Ectodermal cell (in vitro differentiated cells): ENCODE results near the gene ANKRD13A.

Source experiments
- H3K27ac ChIP-seq: 2 replicates; pipeline ENCODE4 v1.7.0; 2013; ENCODE audit warnings: mild to moderate bottlenecking, low read depth, low read length; ENCODE audit not compliant: insufficient read depth, poor library complexity, severe bottlenecking
- H3K27me3 ChIP-seq: 2 replicates; pipeline ENCODE4 v1.7.0; 2013; ENCODE audit warnings: mild to moderate bottlenecking, low read length; ENCODE audit not compliant: insufficient read depth, control insufficient read depth, poor library complexity, severe bottlenecking
- H3K36me3 ChIP-seq: one replicate; pipeline ENCODE4 v1.7.0; 2013; ENCODE audit warnings: low read length; ENCODE audit not compliant: control insufficient read depth, insufficient read depth
- H3K4me1 ChIP-seq: one replicate; pipeline ENCODE4 v1.7.0; 2013; ENCODE audit warnings: low read length; ENCODE audit not compliant: control insufficient read depth, insufficient read depth
- H3K4me3 ChIP-seq: 2 replicates; pipeline ENCODE4 v1.7.0; 2013; ENCODE audit warnings: low read depth, low read length, control low read depth; ENCODE audit not compliant: insufficient read depth
- H3K9me3 ChIP-seq: 2 replicates; pipeline ENCODE4 v1.7.0; 2013; ENCODE audit warnings: mild to moderate bottlenecking, low read length, moderate library complexity; ENCODE audit not compliant: control insufficient read depth
- WGBS, 2 experiments: methylation state at CpG; one replicate each; pipeline ENCODE4 v1.1.7; 2013; ENCODE audit warnings: missing lambda C conversion rate in 2 of 2; 5-methylcytosine and 5-hydroxymethylcytosine counted together

The ANKRD13A gene

DNA sequence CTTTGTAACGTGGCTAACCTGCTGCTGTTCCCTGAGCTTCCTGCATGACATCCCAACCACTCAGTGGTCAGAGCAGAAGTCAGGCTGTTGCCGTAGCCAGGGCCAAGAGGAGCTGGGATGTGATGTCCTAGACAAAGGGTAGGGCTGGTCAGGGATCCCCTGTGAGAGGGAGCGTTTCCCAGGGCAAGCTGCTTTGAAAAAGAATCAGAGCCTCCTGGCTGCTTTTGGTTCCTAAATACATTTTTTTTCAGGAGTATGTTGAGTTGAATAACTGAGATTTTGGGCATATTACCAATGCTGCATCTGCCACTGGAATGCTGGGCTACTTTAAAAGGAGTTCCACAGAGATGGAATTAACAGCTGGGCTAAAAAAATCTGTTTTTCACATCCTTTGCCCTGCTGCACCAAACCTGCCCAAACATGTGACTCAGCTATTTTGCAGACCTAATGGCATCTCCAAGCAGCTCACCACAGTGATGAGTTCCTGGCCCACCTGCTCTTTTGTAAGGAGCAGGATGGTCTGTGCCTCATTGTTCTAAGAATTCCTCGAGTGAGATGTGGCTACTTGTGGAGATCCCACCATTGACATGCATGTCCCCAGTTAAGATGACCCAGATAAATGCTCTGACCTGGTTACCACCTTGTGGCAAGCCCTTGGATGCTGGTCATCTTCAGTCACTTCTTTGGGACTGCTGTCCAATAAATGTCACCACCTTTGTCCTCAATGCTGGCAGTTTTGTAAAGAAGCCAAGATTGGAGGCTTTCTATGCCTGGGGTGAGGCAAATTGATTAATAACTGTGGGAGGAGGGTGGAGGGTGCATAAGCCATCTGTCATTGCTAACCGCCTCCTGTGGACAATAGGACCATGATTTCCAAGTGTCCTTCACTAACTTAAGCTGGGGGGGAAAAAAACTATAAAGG is 24.1 kb downstream of the ANKRD13A start:
- WGBS, 2 experiments, result 76 to 81% methylated on average over 5 of the region's 5 CpGs
- Histone ChIP-seq H3K27ac (peak overlapping the region; percentile 16), H3K4me1 (peaks cover 11% of the 10 kb centered on the region), H3K4me3 (no peak overlapping the region), H3K9me3 (no peaks in the 10 kb centered on the region), H3K27me3 (no peaks in the 10 kb centered on the region), H3K36me3 (no peaks in the 10 kb centered on the region)

DNA sequence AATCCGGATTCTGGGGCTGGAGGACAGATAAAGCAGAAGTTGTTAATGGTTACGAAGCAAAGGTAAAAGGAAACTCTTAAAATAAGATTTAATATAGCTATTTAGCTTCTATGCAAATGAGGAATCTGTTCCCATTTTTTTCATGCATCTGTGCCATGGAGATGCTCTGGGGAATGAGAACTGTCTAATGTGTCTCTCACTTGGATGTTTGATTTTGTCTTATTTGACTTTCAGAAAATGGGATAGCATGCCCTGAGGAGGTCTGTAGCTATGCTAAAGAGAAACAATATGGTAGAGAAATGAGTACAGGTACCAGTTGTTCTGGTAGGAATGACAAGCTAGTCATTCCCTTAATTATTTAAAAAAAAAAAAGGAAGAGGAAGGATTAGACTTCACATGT is 24.8 kb downstream of the ANKRD13A start:
- H3K27me3 ChIP-seq, result no peaks in the 10 kb centered on the region
- H3K4me3 ChIP-seq, result no peak overlapping the region
- no peaks in the 10 kb centered on the region for H3K36me3 ChIP-seq
- peaks cover 11% of the 10 kb centered on the region for H3K4me1 ChIP-seq
- H3K27ac ChIP-seq, result peak overlapping the region; percentile 16
- no peaks in the 10 kb centered on the region for H3K9me3 ChIP-seq
- WGBS, 2 experiments, result 89 to 98% methylated on average over 2 of the region's 2 CpGs

DNA sequence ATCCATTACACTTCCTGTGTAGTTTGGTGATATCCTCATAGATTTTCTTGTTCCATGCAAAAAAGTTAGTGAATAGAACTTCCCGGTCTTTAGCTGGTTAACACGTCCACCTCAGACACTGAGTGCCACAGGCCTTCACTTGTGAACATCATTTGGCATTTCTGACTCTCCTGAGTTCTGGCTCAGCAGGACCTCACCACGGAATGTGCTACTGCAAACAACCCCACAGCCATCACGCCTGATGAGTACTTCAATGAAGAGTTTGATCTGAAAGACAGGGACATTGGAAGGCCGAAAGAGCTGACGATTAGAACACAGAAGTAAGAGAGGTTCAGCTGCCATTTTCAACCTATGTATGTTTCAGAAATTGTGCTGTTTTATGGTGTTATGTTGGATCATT is 29.1 kb downstream of the ANKRD13A start:
- Histone ChIP-seq H3K27me3 (no peaks in the 10 kb centered on the region), H3K36me3 (no peaks in the 10 kb centered on the region), H3K27ac (no peak overlapping the region), H3K9me3 (no peaks in the 10 kb centered on the region), H3K4me3 (no peak overlapping the region), H3K4me1 (peaks cover 5% of the 10 kb centered on the region)
- WGBS, 2 experiments, result 82 to 83% methylated on average over 6 of the region's 6 CpGs

DNA sequence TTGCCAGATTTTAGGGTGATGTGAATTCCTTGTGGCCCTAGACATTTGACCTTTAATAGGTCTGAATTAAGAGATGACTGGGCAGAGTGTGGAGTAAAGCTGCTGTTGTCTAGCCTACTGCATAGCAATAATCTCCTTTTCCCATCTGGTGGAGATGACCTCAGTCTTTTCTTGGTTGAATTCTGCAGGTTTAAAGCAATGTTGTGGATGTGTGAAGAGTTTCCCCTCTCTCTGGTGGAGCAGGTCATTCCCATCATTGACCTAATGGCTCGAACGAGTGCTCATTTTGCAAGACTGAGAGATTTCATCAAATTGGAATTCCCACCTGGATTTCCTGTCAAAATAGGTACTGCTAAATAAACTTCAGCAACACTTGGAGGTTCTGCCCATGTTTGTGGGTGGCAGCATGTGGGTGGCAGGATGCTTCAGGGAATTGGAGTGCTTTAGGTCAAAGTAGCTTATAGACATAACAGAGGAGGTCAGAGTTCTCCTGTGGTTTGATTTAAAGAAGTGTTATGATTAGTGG is 30.1 kb downstream of the ANKRD13A start:
- Histone ChIP-seq H3K27ac (no peak overlapping the region), H3K4me1 (no peaks in the 10 kb centered on the region), H3K27me3 (no peaks in the 10 kb centered on the region), H3K4me3 (no peak overlapping the region), H3K9me3 (no peaks in the 10 kb centered on the region), H3K36me3 (no peaks in the 10 kb centered on the region)
- WGBS, 2 experiments, result 100% methylated on average over 2 of the region's 2 CpGs

DNA sequence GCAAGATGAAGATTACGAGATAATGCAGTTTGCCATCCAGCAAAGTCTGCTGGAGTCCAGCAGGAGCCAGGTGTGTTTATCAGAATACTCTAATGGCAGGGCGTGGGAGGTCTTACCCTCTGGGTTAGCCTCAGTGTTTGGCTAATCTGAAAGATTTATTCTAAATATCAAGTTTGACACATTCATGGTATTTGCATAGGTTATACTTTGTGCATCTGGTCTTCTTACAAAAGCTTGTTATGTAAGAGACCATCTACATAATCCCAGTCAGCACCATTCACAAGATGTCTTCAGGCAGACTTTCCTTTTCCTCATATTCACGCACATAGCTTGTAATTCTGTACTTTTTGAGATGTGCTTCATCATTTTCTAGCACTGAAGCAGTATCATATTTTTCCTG is 34.7 kb downstream of the ANKRD13A start:
- H3K4me3 ChIP-seq, result no peak overlapping the region
- no peaks in the 10 kb centered on the region for H3K4me1 ChIP-seq
- no peak overlapping the region for H3K27ac ChIP-seq
- WGBS, 2 experiments, result 94 to 95% methylated on average over 3 of the region's 3 CpGs
- no peaks in the 10 kb centered on the region for H3K9me3 ChIP-seq
- no peaks in the 10 kb centered on the region for H3K27me3 ChIP-seq
- no peaks in the 10 kb centered on the region for H3K36me3 ChIP-seq

DNA sequence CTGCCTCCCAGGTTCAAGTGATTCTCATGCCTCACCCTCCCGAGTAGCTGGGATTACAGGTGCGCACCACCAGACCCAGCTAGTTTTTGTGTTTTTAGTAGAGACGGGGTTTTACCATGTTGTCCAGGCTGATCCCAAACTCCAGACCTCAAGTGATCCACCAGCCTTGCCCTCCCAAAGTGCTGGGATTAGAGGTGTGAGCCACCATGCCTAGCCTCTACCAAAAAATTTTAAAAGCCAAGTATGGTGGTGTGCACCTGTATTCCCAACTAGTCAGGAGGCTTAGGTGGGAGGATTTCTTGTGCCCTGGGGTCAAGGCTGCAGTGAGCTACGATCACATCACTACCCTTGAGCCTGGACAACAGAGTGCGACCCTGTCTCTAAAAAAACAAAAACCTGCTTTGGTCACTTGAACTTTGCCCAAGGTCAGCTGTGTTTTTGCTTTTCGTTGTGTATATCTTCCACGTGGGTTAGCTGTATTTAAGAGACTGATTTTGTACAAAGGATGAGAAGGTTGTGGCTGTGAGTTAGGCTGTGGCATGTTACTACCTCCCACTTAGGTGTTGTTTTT is 36.4 kb downstream of the ANKRD13A start:
- no peak overlapping the region for H3K4me3 ChIP-seq
- H3K27ac ChIP-seq, result no peak overlapping the region
- H3K4me1 ChIP-seq, result no peaks in the 10 kb centered on the region
- H3K9me3 ChIP-seq, result no peaks in the 10 kb centered on the region
- H3K36me3 ChIP-seq, result no peaks in the 10 kb centered on the region
- WGBS, 2 experiments, result 94 to 96% methylated on average over 7 of the region's 7 CpGs
- H3K27me3 ChIP-seq, result no peaks in the 10 kb centered on the region

DNA sequence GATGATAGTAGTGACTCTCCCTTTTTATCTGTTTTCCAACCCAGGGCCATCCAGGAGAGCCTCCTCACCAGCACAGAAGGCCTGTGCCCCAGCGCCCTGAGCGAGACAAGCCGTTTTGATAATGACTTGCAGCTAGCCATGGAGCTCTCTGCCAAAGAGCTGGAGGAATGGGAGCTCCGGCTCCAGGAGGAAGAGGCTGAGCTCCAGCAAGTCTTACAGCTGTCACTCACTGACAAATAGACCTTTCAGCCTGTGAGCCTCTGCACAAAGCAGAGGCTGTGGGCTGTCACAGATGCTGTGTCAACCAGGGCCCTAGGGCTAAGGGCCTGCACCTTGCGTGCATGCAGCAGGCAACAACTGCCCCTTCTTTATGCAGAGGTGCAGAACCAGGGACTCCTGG is 38.1 kb downstream of the ANKRD13A start:
- no peaks in the 10 kb centered on the region for H3K9me3 ChIP-seq
- no peaks in the 10 kb centered on the region for H3K36me3 ChIP-seq
- 91 to 94% methylated on average over 5 of the region's 5 CpGs for WGBS, 2 experiments
- no peak overlapping the region for H3K27ac ChIP-seq
- H3K4me1 ChIP-seq, result no peaks in the 10 kb centered on the region
- H3K4me3 ChIP-seq, result no peak overlapping the region
- H3K27me3 ChIP-seq, result no peaks in the 10 kb centered on the region

DNA sequence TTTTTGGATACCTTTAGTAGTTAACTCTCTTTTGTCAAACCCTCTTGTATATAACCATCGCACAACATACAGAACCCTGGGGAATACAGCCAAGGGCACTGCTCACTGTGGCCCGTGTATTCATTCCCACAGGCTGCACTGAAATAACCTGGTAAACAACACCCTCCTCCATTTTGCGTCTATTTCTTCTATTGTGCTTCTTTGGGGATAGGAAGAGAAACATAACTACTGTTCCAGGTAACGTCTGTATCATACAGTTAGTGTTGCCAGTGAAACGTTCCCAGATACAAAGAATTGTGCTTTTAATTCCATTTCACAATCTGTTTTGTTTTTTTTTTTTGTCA is 39.5 kb downstream of the ANKRD13A start:
- WGBS, 2 experiments, result 87 to 94% methylated on average over 5 of the region's 5 CpGs
- Histone ChIP-seq H3K9me3 (no peaks in the 10 kb centered on the region), H3K27ac (no peak overlapping the region), H3K4me1 (no peaks in the 10 kb centered on the region), H3K36me3 (no peaks in the 10 kb centered on the region), H3K27me3 (no peaks in the 10 kb centered on the region), H3K4me3 (no peak overlapping the region)

DNA sequence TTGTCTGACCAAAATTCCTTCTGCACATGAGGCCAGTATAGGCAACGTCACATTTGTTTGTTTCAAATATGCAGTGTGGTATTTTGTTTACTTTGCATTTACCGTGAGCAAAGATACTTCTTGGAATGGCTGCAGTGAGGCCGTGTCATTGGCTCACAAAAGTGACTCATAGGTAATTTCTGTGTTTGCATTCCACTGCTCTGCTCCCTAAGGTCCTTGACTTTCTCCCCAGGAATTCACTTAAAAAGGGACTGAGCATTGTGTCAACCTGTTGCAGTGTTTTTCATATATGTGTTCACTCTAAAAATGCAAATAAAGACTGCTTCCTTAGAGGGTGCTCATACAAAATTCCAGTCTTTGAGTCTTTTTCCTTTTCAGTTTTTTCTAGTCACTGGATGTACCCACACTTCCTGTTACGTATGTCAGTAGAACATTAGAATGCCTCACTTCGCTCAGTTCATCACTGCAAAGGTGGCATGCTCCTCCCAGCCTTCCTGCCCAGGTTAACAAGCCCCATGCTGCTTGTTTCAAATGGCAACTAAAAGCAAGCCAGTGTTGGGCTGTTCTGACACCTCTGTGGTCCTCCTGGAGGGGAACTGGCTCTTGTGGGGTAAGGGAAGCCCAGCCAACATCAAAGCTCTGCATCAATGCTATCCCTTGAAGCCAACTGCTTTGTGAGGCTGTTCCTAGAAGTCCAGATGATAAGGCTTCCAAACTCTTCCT is 40.0 kb downstream of the ANKRD13A start:
- Histone ChIP-seq H3K4me3 (no peak overlapping the region), H3K9me3 (no peaks in the 10 kb centered on the region), H3K4me1 (no peaks in the 10 kb centered on the region), H3K27me3 (no peaks in the 10 kb centered on the region), H3K36me3 (no peaks in the 10 kb centered on the region), H3K27ac (no peak overlapping the region)
- 82 to 89% methylated on average over 5 of the region's 5 CpGs for WGBS, 2 experiments

DNA sequence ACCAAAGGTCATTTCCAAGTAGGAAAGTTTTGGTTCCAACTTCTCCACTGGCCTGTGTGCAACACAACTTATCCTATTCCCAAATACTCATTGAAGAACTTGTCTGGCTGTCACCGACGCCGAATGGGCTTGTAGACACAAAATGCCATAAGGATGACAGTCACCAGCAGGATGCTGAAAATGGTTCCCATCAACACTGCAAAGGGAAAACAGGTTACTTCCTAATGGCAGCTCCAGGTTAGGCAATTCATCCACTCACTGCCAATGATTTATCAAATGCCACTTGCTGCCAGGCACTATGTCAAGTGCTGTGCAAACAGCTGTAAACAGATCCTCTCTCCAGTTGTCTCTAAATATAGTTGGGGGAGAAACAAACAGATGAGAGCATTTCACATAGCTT is 43.0 kb downstream of the ANKRD13A start:
- H3K36me3 ChIP-seq, result no peaks in the 10 kb centered on the region
- no peak overlapping the region for H3K4me3 ChIP-seq

More for the DNA sequence above, 43.0 kb downstream of the ANKRD13A start:
- no peaks in the 10 kb centered on the region for H3K9me3 ChIP-seq
- 96 to 97% methylated on average over 3 of the region's 3 CpGs for WGBS, 2 experiments
- H3K27me3 ChIP-seq, result no peaks in the 10 kb centered on the region
- no peak overlapping the region for H3K27ac ChIP-seq
- peaks cover 4% of the 10 kb centered on the region for H3K4me1 ChIP-seq
